Measurements from ENCODE around the gene SYT7.

DNA sequence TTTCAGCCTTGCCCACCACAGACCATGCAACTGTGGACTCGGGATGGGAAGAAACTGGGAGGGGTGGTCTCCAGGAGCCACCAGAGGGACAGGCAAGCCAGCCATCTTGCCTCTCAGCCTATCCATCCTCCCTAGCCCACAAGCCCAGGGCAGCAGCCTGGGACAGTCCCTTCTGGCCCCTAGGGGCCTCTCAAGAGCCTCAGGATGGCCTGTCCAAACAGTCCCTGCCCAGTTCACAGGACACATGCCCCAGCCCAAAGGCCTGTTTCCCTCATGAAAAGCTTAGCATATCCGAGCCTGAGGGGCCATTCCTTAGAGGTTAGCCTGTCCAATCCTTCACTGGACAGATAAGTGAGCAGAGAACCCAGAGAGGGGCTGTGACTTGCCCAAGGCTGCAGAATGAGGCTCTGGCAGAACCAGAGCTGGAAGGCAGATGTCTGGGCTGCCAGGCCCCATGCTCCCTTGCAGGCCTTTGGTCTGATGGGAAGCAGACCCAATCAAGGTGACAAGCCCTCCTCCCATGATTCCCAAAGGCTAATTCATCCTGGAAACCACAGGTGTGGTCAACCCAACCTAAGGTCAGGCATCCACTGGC lies 44.1 kb downstream of the SYT7 start:
- TF ChIP-seq, protein P1, sequence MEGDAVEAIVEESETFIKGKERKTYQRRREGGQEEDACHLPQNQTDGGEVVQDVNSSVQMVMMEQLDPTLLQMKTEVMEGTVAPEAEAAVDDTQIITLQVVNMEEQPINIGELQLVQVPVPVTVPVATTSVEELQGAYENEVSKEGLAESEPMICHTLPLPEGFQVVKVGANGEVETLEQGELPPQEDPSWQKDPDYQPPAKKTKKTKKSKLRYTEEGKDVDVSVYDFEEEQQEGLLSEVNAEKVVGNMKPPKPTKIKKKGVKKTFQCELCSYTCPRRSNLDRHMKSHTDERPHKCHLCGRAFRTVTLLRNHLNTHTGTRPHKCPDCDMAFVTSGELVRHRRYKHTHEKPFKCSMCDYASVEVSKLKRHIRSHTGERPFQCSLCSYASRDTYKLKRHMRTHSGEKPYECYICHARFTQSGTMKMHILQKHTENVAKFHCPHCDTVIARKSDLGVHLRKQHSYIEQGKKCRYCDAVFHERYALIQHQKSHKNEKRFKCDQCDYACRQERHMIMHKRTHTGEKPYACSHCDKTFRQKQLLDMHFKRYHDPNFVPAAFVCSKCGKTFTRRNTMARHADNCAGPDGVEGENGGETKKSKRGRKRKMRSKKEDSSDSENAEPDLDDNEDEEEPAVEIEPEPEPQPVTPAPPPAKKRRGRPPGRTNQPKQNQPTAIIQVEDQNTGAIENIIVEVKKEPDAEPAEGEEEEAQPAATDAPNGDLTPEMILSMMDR (IDR thresholded peaks at IDR 0.05), result no peak
- TF ChIP-seq POLR2A (IDR thresholded peaks at IDR 0.05), result no peak
